ENCODE measurements around the gene FAM110A. TPM values are rescaled to one million over a fixed set of nuclear protein-coding genes. Genes with fewer than 3 reads are reported as not detected.

The FAM110A gene
- total RNA-seq, 3 donors from 2014 or later = 5.1 to 10.4 (median 8.4) TPM

DNA sequence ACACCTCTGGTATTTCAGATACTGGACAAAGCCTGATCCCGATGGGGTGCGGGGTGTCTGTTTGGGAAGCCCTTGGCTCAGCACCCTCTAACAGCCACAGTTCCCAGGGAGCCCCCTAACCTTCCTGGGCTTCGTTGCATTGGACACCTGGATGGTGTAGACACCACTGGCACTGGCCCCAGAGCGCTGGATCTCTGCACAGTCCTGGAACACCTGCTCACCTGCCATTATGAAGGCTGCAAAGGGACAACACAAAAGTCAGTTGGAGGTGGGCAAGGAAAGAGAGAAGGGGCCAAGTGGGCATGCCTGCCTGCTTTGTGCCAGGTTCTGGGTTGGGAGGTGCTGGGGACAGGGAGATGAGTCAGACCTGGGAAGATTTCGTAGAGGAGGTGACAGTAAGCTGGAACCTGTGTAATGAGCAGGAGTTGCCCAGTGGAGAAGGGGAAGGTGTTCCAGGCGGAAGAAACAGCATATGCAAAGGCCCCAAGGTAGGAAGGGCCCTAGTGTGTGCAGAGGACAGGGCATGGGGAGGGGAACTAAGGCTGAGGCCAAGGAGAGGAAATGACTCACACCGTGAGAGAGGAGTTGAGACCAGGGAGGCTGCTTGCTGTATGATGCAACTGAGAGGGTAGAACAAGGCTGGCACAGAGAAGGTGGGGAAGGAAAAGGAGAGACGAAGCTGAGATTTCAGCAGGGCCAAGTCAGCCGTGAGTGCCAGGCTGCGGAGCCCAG, 47.7 kb downstream of the FAM110A start:
- Histone ChIP-seq H3K4me3 (no peak overlapping the region), H3K4me1 (ENCODE audit: low read depth) (no peaks in the 10 kb centered on the region), H3K36me3 (ENCODE audit: low read depth) (no peaks in the 10 kb centered on the region), H3K9me3 (no peaks in the 10 kb centered on the region)
- ATAC-seq (no peak), DNase-seq (no peak)
- intact Hi-C loops (cut with DNase I, micrococcal nuclease) = no loop called here
- TF ChIP-seq, protein P1, sequence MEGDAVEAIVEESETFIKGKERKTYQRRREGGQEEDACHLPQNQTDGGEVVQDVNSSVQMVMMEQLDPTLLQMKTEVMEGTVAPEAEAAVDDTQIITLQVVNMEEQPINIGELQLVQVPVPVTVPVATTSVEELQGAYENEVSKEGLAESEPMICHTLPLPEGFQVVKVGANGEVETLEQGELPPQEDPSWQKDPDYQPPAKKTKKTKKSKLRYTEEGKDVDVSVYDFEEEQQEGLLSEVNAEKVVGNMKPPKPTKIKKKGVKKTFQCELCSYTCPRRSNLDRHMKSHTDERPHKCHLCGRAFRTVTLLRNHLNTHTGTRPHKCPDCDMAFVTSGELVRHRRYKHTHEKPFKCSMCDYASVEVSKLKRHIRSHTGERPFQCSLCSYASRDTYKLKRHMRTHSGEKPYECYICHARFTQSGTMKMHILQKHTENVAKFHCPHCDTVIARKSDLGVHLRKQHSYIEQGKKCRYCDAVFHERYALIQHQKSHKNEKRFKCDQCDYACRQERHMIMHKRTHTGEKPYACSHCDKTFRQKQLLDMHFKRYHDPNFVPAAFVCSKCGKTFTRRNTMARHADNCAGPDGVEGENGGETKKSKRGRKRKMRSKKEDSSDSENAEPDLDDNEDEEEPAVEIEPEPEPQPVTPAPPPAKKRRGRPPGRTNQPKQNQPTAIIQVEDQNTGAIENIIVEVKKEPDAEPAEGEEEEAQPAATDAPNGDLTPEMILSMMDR (IDR thresholded peaks at IDR 0.05) = no peak

DNA sequence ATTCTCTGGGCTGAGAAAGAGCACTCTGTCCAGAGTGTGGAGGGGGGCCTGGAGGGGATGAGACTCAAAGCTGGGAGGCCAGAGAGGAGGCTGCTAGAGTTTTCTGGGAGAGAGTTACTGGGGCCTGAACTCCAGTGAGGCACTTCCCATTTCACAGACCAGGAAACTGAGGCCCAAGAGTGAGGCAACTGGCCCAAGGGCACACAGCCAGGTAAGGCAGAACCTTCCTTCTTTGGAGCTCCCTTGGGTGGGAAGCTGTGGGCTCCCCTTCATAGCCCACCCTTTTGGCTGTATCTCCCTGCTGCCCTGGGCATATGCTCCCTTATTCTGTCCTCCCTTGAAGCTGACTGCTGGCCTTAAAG, 48.2 kb downstream of the FAM110A start:
- H3K4me1 ChIP-seq (ENCODE audit: low read depth) = no peaks in the 10 kb centered on the region
- DNase-seq (no peak), ATAC-seq (no peak)
- TF ChIP-seq, protein P1 (IDR thresholded peaks at IDR 0.05) = no peak
- H3K9me3 ChIP-seq = no peaks in the 10 kb centered on the region
- H3K4me3 ChIP-seq = no peak overlapping the region
- intact Hi-C loops (cut with DNase I, micrococcal nuclease) = no loop called here
- no peaks in the 10 kb centered on the region for H3K36me3 ChIP-seq (ENCODE audit: low read depth)

DNA sequence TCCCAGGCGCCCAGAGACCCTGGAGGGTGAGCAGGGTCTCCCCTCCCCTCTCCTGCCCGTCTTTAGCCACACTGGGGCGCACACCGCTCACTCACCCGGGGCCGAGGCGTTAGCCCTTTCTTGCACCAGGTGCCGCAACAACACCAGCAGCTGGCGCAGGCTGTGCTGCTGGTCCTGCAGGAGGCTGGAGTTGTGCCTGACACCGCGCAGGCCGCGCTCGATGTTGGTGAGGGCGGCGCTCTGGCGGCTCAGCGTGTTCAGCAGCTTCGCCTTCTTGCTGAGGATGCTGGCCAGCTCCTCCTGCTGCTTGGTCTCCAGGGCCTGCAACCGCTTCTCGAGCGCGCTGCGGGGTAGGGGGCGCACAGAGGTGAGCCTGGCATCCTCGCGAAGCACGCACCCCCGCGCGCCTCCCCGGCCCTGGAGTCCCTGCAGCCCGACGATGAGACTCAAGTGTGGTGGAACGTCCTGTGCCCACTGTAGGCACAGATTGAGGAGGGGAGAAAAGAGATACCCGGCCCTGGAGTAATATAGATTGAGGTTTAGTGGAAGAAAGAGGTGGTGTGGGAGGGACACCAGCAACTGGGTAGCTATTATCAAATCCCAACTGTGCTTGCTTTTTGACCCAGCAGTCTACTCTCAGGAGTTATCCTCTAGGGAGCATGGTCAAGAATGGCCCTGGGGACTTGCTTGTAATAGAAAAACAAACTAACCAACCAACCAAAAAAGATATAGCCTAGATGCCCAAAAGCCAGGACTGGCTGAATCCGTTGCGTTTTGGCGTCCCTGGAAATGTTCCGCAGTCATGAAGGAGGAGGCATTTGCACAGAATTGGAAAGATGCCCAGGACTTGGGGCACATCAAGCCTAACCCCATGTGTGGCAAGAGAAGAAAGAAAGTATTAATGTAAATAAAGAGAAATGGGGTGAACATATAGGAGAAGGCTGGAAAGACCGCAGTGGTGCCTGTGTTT, 51.8 kb downstream of the FAM110A start:
- H3K4me1 ChIP-seq (ENCODE audit: low read depth) = no peaks in the 10 kb centered on the region
- H3K36me3 ChIP-seq (ENCODE audit: low read depth) = no peaks in the 10 kb centered on the region
- TF ChIP-seq, protein P1 (IDR thresholded peaks at IDR 0.05) = no peak
- H3K9me3 ChIP-seq = no peaks in the 10 kb centered on the region
- no peak overlapping the region for H3K4me3 ChIP-seq
- intact Hi-C loops (cut with DNase I, micrococcal nuclease) = no loop called here
- DNase-seq (peak in 1 of 3 donors; percentile 5), ATAC-seq (no peak)

DNA sequence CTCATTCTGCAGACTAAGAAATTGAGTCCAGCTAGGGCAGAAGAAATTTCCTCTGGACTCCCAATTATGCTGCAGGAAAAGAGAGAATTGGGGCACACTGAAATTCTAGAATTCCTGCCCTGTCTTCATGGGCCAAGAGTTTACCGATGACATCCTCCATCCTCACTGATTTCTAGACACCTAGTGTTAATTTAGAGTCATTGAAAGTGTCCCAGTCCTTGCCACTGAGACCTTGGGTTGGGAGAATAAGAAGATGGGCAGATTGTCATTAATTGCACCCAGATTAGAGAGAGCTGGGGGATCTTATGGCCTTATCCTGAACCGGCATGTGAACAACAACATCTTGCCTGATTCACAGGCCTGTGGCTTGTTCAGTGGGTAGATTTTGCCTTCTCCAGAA, 53.6 kb downstream of the FAM110A start:
- TF ChIP-seq, protein P1 (IDR thresholded peaks at IDR 0.05) = no peak
- ATAC-seq (no peak), DNase-seq (no peak)
- intact Hi-C loops (cut with DNase I, micrococcal nuclease) = no loop called here
- Histone ChIP-seq H3K9me3 (no peaks in the 10 kb centered on the region), H3K4me1 (ENCODE audit: low read depth) (no peaks in the 10 kb centered on the region), H3K4me3 (no peak overlapping the region), H3K36me3 (ENCODE audit: low read depth) (no peaks in the 10 kb centered on the region)

DNA sequence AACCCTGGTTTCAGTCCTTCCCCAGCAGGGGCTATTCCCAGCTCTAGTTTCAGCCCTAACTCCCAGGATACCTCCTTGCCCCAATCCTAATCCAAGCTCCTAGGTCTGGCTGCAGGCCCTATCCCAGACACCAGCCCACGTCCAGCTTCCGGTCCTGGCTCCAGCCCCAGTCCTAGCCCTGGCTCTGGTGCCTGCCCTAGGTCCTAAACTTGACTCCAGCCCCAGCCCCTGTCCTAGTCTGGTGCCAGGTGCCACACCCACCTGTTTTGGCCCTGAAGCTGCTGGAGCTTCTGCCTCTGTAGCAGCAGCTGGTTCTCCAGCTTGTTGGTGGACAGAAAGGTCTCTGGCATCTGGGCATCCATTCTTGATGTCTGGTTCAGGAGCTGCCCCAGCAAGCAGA, 54.5 kb downstream of the FAM110A start:
- intact Hi-C loops (cut with DNase I, micrococcal nuclease) = no loop called here
- Histone ChIP-seq H3K36me3 (ENCODE audit: low read depth) (no peaks in the 10 kb centered on the region), H3K4me1 (ENCODE audit: low read depth) (no peaks in the 10 kb centered on the region), H3K9me3 (no peaks in the 10 kb centered on the region), H3K4me3 (no peak overlapping the region)
- ATAC-seq (no peak), DNase-seq (no peak)
- TF ChIP-seq, protein P1 (IDR thresholded peaks at IDR 0.05) = no peak
